Measurements from ENCODE around the gene CPXM2. TPM values are rescaled to one million over a fixed set of nuclear protein-coding genes. Genes with fewer than 3 reads are reported as not detected.

Gene CPXM2
- polyA plus RNA-seq, 5 donors = 1.5 to 4.8 (median 2.2) TPM

GRCh38 chr10:123800289-123800688 is 91.3 kb downstream of the CPXM2 start:
- no peak for DNase-seq

GRCh38 chr10:123798856-123799255 is 92.8 kb downstream of the CPXM2 start:
- no peak for DNase-seq

- no peak for DNase-seq
These were observed 93.8 kb downstream of the CPXM2 start for GRCh38 chr10:123797813-123798212.

GRCh38 chr10:123796736-123797135 is 94.9 kb downstream of the CPXM2 start:
- no peak for DNase-seq

DNA sequence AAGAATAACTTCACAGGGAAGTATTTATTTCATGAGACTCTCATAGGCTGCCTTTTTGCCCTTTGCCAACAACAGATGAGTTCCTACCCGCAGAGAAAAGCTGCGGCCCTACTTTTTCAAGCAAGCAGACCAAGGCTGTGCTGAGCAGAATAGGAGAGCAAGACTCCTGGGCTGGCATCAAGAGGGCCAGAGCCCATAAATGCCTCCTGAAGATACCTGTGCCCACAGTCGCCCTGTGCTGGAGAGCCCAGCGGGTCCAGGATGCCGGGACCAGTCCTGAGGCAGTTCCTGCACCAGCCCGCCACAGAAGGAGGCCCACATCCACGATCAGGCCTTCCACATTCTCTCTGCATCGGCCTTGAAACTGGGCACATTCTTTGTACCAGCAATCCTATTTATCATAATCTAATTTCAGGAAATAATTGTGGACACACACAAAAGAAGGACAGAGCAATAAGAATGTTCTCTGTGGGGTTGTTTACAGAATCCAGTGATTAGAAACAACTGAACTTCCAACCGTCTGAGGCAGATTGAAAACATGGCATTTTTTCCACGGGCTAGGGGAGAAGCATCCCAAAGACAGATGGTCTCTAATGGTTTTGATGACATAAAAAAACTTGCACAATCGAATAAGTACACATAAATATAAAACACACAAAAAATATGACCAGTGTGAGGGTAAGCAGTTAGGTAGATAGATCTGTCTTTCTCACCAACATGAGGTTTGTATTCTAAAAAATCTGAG is 95.6 kb downstream of the CPXM2 start:
- DNase-seq = no peak

- no peak for DNase-seq
These were observed 96.3 kb downstream of the CPXM2 start for GRCh38 chr10:123795196-123795780.

- no peak for DNase-seq
These were observed 99.2 kb downstream of the CPXM2 start for GRCh38 chr10:123792248-123792978.

GRCh38 chr10:123790132-123790885 is 101.3 kb downstream of the CPXM2 start:
- DNase-seq = no peak

DNA sequence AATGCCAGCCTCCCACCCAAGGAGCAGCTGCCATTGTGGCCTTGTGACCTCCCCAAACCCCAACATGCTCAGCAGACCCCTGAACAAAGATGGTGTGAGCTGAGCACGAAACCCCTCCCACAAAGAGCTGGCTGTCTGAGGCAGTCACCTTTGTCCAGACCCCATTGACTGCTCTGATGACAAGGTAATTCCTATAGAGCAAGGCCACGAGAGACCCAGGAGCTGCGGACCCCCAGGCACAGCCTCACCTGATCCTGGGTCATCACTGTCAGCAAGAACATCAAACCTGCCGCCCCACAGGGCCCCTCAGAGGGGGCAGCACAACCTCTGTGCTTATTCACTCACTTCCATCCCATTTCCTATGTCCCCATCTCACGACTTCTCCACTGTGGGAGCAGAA is 102.6 kb downstream of the CPXM2 start:
- no peak for DNase-seq

- no peak for DNase-seq
These were observed 104.0 kb downstream of the CPXM2 start for GRCh38 chr10:123787566-123787965.

DNA sequence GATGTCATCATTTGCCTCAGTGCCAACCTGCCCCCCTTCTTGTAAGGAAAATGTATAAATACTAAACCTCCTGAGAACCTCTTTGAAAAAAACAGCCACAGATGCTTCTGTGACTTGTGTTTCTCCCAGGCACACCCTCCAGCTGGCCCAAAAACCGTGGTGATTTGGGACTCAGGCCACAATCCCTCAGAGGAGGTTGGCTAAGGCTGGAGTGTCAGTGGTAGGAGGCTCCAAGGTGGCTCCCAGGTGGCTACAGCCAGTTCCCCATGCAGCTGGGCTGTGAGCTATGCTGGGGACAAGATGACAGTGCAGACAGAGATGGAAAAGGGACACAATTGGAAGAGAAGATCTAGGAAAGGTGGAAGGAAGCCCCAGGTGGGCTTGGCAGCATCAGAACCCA is 104.7 kb downstream of the CPXM2 start:
- no peak for DNase-seq

DNA sequence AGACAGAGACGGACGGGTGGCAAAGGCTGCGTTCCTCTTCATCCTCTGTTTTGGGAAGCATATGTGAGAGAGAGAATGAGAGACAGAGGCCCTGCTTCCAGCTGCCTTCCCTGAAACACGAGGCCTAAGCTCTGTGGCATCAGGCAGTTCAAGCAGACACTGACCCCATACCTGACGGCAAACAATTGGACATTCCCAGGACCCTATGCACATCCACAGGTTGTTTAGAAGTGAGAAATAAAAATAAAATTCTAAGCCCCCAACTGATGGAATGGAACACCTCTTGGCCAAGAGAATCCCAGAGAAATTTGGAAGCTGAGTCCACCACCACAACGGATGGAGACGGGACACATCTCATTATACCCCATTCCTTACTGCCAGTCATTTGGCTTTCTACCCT is 105.3 kb downstream of the CPXM2 start:
- DNase-seq = no peak

- no peak for DNase-seq
These were observed 107.0 kb downstream of the CPXM2 start for GRCh38 chr10:123784646-123785045.

DNA sequence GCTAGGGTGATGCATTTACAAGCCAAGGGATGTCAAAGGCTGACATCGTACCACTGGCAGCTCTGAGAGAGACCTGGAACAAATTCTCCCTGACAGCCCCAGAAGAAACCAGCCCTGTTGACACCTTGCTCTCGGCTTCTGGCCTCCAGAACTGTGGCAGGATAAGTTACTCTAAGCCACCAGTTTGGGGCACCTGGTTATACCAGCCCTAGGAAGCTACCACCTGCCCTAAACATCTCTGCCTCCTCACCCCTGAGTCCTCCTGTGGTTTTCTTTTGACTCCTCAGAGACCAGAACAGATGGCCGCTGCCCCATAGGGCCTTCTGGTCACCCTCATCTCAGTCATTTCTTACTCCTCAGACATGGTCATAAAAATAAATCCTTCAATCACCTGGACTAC is 107.4 kb downstream of the CPXM2 start:
- DNase-seq = no peak

DNA sequence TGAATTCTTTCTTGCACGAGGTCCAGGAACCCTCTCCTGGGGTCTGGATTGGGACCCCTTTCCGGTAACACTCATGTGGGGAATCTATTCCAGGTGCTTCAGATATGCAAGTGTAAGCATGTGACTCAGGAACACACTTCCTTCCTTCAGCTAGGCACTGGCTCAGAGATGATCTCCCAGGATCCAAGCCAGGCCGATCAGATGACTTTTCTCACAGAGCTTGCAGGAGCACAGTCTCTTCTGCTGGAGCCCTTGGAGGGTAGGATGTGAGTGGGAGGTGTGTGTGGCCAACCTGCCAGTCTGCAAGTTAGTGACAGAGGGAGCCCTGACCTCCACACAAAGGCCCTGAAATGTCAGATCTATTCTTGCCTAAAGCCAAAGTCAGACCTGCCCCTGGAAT is 108.3 kb downstream of the CPXM2 start:
- no peak for DNase-seq

DNA sequence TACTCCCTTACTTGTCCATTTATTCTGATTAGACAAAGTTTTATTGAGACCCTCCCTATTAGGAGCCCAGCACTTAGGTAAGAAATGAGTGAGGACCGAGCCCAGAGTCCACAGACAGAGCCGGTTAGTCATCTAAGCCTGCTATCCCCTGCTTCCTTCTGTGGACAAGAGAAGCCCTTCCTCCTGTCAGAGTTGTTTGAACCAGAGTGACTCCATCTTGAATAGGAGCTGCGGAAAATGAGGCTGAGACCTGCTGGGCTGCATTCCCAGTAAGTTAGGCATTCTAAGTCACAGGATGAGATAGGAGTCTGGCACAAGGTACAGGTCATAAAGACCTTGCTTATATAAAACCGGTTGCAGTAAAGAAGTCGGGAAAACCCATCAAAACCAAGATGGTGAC is 109.1 kb downstream of the CPXM2 start:
- DNase-seq = no peak

- DNase-seq = peak in 1 of 2 donors; percentile 2
These were observed 109.6 kb downstream of the CPXM2 start for GRCh38 chr10:123781956-123782500.

DNA sequence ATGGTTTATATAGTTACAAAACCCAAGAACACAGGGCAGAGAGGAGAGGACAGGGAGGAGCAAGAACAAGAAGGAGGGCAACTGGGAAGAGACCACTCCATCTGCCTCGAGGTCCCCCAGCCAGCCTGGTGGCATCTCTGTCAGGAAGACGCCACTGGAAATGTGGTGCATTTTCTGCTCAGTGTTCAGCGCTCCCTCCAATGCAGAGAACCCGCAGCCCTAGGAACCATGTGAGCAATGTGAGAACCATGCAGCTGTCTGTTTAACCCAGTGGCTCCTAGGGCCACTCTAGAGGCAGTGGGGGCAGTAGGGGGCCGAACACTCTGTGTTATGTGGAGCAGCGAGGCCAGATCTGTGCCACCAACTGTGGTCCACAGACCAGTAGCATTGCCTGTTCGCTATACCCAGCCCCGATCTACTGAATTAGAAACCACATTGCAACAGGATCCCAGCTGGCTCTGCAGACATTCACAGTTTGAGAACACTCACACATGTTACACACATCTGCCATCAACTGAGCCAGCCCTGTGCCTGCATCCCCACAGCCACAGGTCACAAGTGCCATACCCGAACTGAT is 110.2 kb downstream of the CPXM2 start:
- DNase-seq = no peak

DNA sequence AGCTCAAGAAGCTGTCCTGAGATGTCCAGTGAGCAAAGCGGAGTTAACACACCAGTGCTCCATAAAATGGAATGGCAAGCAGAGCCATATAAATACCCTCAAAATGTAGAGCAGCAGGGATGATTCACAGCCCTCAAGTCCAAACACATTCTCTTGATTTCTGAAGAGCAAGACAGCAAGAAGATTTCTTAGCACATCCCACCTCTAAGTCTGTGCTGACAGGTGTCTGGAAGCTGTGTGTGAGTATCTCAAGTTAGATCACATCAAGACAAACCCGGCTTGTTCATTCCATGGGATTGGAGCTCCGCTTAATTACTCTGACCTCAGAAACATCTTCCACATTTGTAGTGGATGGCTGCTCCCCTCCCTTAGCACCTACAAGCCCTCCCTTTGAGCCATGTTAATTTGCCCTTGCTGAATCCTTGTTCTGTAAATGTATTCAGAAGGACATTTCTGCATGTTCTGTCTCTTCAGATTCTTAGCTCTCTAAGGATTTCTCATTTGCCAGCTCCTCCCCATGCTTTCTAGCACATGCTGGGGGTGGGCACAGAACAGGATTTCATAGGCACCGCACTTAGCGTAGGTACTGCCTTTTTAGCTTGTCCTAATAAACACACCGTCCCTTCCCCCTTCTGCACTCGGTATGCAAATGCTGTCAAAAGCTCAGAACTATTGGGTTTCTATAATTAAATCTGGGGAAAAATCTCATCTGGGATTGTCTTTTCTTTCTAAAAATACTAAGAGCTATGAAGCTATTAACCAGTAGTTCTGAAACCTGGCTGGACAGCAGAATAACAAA is 112.7 kb downstream of the CPXM2 start:
- no peak for DNase-seq

GRCh38 chr10:123777881-123778280 is 113.7 kb downstream of the CPXM2 start:
- no peak for DNase-seq
